Lower leg skin (tissue), 4 donors: ENCODE measurements around the gene ZSWIM7. TPM values are rescaled to one million over a fixed set of nuclear protein-coding genes. Genes with fewer than 3 reads are reported as not detected.

Experiments used
- DNase-seq, 2 donors: peaks; one replicate each; pipeline ENCODE4 v3.0.0-alpha.2; 2019; ENCODE audit warnings: low spot score in 2 of 2
- H3K4me3 ChIP-seq: fragments of 200-600 bp; sonication (generic); 2 replicates; pipeline ENCODE4 v1.5.1; 2017; ENCODE audit warnings: mild to moderate bottlenecking, low read depth; ENCODE audit not compliant: poor library complexity, severe bottlenecking
- POLR2A ChIP-seq, 2 donors: fragments of 450-650 bp; IDR thresholded peaks; one replicate each; pipeline ENCODE4 v1.6.1; 2016 to 2017; ENCODE audit warnings: antibody characterized with exemption in 2 of 2, mild to moderate bottlenecking in 1 of 2, moderate library complexity in 1 of 2
- WGBS, 2 donors: methylation state at CpG; one replicate each; pipeline ENCODE4 v1.1.5; 2018; 5-methylcytosine and 5-hydroxymethylcytosine counted together
- intact Hi-C: fragments of 100-400 bp; cut with DNase I; formaldehyde crosslinking; loops from one replicate; pipeline ENCODE4 v1.15.0; 2023; ENCODE audit warnings: low total_unique reads
- total RNA-seq, 4 donors: library from RNA; depleted of rRNA; stranded (reverse); fragments of >200 nt; gene quantifications; one replicate each; pipeline ENCODE4 v1.1.0, GENCODE V29; 2016
- TF ChIP-seq, protein P1 (sequence below), 3 donors: fragments of 450-650 bp; IDR thresholded peaks; one replicate each; pipeline ENCODE4 v1.5.1; 2016; ENCODE audit warnings: antibody characterized with exemption in 3 of 3, mild to moderate bottlenecking in 3 of 3, moderate library complexity in 2 of 3

The ZSWIM7 gene, protein sequence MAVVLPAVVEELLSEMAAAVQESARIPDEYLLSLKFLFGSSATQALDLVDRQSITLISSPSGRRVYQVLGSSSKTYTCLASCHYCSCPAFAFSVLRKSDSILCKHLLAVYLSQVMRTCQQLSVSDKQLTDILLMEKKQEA
- total RNA-seq: 10 to 100 TPM; 11.1 to 16.5 (median 13.1) TPM

DNA sequence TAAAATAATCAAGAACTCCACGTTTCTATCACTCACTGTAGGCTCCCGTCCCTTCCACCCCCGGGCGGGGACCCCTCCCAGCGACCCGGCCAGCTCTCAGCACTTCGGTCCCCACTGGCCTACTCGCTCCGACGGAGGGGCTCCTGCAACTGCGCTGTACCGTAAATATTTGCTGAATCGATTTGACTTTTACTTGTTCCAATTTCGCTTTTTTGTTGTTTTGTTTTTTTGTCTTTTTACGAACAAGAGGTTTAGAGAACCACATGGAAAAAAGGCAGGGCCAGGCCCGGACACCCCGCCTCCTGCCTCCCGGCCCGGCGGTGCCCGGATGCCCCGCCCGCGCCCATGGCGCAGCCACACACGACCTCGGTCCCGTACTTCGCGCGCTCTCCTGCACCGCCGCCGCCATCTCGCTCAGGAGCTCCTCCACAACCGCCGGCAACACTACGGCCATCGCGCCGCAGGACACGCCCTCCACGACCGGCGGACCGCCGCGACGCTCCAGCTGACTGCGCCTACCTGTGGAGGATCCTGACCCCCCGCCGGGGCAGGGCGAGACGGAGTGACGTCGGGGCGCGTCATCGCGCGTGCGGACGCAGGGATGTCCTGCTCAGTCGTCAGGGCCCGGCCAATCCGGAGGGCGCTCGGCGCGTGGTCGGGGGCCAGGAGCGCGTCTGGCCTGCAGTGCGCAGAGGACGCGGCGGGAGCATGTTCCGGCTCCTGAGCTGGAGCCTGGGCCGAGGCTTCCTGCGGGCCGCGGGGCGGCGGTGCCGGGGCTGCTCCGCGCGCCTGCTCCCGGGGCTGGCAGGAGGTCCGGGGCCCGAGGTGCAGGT, at the start of gene ZSWIM7, which contains the start of gene TTC19:
ZSWIM7 (minus strand) TSS at position 564 of the 833 bp plus-strand sequence; CDS start at position 454, 110 bp downstream.
TTC19 (plus strand) TSS at position 684 of the 833 bp plus-strand sequence; CDS start at position 709, 25 bp downstream.
- WGBS, 2 donors: 0% methylated on average over 40 to 64 of the region's 91 CpGs
- H3K4me3 ChIP-seq: peak within 1 kb of the TSS; percentile 62
- peak; percentile 94 to 99 for DNase-seq
- intact Hi-C loops: no loop called here
- TF ChIP-seq POLR2A (IDR thresholded peaks at IDR 0.05): peak in 1 of 2 donors; percentile 74
- TF ChIP-seq, protein P1, sequence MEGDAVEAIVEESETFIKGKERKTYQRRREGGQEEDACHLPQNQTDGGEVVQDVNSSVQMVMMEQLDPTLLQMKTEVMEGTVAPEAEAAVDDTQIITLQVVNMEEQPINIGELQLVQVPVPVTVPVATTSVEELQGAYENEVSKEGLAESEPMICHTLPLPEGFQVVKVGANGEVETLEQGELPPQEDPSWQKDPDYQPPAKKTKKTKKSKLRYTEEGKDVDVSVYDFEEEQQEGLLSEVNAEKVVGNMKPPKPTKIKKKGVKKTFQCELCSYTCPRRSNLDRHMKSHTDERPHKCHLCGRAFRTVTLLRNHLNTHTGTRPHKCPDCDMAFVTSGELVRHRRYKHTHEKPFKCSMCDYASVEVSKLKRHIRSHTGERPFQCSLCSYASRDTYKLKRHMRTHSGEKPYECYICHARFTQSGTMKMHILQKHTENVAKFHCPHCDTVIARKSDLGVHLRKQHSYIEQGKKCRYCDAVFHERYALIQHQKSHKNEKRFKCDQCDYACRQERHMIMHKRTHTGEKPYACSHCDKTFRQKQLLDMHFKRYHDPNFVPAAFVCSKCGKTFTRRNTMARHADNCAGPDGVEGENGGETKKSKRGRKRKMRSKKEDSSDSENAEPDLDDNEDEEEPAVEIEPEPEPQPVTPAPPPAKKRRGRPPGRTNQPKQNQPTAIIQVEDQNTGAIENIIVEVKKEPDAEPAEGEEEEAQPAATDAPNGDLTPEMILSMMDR (IDR thresholded peaks at IDR 0.05): no peak

DNA sequence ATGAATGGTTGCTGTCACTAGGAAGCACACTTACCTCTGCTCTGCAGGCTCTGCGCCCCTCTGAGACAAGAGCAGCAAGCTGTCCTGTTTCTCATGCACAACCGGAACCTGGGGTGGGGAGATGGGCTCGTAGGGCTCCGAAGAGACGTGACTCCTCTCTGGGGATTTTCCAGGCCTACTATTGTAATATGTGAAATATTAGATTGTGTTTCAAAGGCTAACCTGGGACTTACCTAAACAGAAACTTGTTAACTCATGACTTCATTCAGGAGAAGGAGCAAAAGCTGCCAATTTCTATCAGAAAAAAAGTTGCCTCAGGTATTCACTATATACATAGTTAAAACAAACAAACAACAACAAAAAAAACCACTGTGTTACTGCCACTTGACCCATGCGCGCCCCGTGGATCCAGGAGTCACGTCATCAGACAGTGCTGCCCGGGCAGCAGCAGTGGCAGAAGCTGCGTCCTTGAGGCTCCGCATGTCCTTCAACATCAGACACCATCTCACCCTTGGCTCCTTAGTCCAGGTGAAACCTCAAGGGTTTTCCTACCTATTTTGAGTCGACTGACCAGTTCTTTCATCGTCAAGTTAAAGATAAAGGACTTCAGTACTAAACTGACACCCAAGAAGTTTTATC, 49.4 kb upstream of the ZSWIM7 start:
- intact Hi-C loops: no loop called here
- 78 to 82% methylated on average over 14 of the region's 14 CpGs for WGBS, 2 donors
- H3K4me3 ChIP-seq: no peak overlapping the region
- no peak for DNase-seq
- TF ChIP-seq, protein P1 (IDR thresholded peaks at IDR 0.05): no peak
- no peak for TF ChIP-seq POLR2A (IDR thresholded peaks at IDR 0.05)

DNA sequence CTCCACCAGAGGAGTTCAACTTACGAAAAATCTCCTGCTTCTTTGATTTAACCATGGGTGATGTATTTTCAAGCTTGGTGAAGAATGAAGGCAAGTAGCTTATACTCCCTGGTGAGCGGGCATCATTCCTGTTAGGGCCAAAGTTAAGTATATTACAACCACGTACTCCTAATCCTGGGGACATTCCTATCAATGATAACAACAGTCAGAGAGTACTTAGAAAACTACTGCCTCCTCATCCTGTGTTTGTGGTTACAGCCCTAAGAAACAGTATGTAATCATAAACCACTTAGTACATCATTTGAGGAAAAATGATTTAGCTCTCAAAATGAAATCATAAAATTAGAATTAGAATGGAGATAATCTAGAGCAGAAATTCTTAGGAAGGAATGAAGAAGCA, 47.5 kb upstream of the ZSWIM7 start:
- TF ChIP-seq, protein P1 (IDR thresholded peaks at IDR 0.05): no peak
- TF ChIP-seq POLR2A (IDR thresholded peaks at IDR 0.05): no peak
- 95 to 97% methylated on average over 3 of the region's 3 CpGs for WGBS, 2 donors
- intact Hi-C loops: no loop called here
- no peak overlapping the region for H3K4me3 ChIP-seq
- DNase-seq: no peak

DNA sequence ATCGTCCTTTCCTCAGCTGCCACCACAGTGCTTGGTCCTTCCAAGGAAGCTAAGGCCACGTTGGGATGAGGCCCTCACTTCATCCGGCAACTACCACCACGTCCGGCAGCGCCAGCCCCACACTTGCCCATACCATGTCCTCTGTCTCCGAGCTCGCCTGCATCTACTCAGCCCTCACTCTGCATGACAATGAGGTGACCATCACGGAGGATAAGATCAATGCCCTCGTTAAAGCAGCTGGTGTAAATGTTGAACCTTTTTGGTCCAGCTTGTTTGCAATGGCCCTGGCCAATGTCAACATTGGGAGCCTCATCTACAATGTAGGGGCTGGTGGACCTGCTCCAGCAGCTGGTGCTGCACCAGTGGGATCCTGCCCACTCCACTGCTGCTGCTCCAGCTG, 45.0 kb upstream of the ZSWIM7 start:
- intact Hi-C loops: no loop called here
- 93% methylated on average over 10 of the region's 10 CpGs for WGBS, 2 donors
- no peak overlapping the region for H3K4me3 ChIP-seq
- DNase-seq: no peak
- no peak for TF ChIP-seq POLR2A (IDR thresholded peaks at IDR 0.05)
- TF ChIP-seq, protein P1 (IDR thresholded peaks at IDR 0.05): no peak

DNA sequence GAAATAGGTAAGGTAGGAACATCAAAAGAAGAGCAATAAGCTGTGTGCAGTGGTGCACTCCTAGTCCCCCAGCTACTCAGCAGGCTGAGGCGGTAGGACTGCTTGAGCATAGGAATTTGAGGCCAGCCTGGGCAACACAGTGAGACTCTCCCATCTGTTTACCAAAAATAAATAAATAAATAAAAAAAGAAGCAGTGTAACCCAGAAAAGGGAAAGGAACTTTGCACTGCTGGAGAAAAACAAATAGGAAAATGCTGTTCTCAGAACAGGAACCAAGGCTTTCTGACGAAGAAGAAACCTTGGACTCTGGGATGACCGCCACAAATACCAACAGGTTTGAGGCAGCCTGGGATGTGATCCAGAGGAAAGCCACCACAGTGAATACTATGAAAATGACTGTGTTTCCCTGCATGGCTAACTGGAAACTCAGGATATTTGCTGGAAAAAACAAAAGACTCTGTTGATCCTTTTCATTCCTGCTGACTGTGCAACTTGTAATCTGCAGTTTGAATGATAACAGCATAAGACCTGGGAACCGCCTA, 41.3 kb upstream of the ZSWIM7 start:
- intact Hi-C loops: no loop called here
- TF ChIP-seq, protein P1 (IDR thresholded peaks at IDR 0.05): no peak
- TF ChIP-seq POLR2A (IDR thresholded peaks at IDR 0.05): no peak
- 94 to 96% methylated on average over 4 of the region's 4 CpGs for WGBS, 2 donors
- no peak for DNase-seq
- H3K4me3 ChIP-seq: no peak overlapping the region
